ENCODE results near the gene SEC24A.
"Not testable (repeated sequence)": the region's sequence is repeated elsewhere in the genome, so short reads cannot be mapped to it uniquely, and the experiment has no call there.

SEC24A gene

GRCh38 chr5:134651531-134651930 is 2.9 kb downstream of the SEC24A start:
- DNase-seq, result no peak

DNA sequence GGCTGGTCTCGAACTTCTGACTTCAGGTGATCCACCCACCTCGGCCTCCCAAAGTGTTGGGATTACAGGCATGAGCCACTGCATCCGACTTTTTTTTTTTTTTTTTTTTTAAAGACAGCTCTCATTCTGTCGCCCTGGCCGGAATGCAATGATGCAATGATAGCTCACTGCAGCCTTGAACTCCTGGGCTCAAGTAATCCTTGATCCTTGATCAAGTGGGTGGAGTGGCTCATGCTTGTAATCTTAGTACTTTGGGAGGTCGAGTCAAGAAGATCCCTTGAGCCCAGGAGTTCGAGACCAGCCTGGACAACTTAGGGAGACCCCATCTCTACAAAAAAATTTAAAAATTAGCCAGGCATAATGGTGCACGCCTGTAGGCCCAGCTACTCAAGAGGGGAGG is 8.1 kb downstream of the SEC24A start:
- no peak for DNase-seq

- DNase-seq, result no peak
Observed at GRCh38 chr5:134659456-134659855, 10.9 kb downstream of the SEC24A start.

- DNase-seq, result no peak
Observed at GRCh38 chr5:134659922-134660321, 11.3 kb downstream of the SEC24A start.

- no peak for DNase-seq
Observed at GRCh38 chr5:134662971-134663370, 14.4 kb downstream of the SEC24A start.

GRCh38 chr5:134664448-134664847 is 15.9 kb downstream of the SEC24A start:
- DNase-seq, result no peak

- DNase-seq, result not testable (repeated sequence)
Observed at GRCh38 chr5:134673546-134673945, 25.0 kb downstream of the SEC24A start.

DNA sequence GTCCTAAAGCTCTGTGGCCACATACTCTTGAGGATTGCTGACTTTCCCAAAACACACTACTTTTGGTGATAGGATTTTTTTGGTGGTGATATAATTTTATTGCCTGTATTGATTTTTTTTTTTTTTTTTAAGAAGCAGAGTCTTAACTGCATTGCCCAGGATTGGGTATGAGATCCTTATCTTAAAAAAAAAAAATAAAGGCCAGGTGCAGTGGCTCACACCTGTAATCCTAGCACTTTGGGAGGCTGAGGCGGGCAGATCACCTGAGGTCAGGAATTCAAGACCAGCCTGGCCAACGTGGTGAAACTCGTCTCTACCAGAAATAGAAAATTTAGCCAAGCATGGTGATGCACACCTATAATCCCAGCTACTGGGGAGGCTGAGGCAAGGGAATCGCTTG is 28.8 kb downstream of the SEC24A start:
- not testable (repeated sequence) for DNase-seq

- not testable (repeated sequence) for DNase-seq
Observed at GRCh38 chr5:134690144-134690543, 41.6 kb downstream of the SEC24A start.

GRCh38 chr5:134692722-134693121 is 44.1 kb downstream of the SEC24A start:
- DNase-seq, result no peak

DNA sequence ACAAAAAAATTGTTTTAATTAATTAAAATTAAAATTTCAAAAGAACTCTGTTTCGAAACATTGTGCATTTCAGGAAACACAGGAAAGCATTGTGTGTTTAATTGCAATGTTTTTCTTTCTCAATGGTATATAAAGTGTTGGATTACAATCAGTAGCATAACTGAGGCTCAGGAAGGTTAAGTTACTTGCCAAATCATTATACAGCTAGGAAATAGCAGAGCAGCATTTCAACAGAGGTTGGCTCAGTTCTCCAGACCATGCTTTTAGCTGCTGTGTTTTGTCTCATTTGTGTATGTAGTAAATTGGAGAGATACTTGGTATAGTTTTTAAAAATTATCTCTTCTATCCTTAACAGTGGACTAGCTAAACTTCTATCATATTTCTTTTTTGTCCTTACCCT is 59.7 kb downstream of the SEC24A start:
- DNase-seq, result no peak

GRCh38 chr5:134714120-134714519 is 65.5 kb downstream of the SEC24A start:
- no peak for DNase-seq

GRCh38 chr5:134714541-134714940 is 66.0 kb downstream of the SEC24A start:
- DNase-seq, result no peak

- not testable (repeated sequence) for DNase-seq
Observed at GRCh38 chr5:134715466-134715865, 66.9 kb downstream of the SEC24A start.

- no peak for DNase-seq
Observed at GRCh38 chr5:134724872-134725271, 76.3 kb downstream of the SEC24A start.

GRCh38 chr5:134732819-134733218 is 84.2 kb downstream of the SEC24A start:
- no peak for DNase-seq

DNA sequence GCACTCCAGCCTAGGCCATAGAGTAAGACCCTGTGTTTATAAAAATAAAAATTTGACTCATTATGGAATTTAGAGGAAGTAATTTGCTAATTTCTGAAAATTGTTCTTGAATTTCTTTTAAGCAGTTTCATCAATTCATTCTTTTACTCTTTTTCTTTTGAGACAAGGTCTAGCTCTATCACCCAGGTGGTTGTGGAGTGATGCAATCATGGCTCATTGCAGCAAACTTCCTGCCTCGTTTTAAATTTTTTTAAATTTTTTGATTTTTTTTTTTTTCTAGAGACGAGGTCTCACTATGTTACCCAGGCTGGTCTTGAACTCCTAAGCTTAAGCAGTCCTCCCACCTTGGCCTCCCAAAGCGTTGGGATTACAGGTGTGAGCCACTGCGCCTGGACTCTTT is 86.7 kb downstream of the SEC24A start:
- no peak for DNase-seq

- no peak for DNase-seq
Observed at GRCh38 chr5:134736173-134736812, 87.7 kb downstream of the SEC24A start.

DNA sequence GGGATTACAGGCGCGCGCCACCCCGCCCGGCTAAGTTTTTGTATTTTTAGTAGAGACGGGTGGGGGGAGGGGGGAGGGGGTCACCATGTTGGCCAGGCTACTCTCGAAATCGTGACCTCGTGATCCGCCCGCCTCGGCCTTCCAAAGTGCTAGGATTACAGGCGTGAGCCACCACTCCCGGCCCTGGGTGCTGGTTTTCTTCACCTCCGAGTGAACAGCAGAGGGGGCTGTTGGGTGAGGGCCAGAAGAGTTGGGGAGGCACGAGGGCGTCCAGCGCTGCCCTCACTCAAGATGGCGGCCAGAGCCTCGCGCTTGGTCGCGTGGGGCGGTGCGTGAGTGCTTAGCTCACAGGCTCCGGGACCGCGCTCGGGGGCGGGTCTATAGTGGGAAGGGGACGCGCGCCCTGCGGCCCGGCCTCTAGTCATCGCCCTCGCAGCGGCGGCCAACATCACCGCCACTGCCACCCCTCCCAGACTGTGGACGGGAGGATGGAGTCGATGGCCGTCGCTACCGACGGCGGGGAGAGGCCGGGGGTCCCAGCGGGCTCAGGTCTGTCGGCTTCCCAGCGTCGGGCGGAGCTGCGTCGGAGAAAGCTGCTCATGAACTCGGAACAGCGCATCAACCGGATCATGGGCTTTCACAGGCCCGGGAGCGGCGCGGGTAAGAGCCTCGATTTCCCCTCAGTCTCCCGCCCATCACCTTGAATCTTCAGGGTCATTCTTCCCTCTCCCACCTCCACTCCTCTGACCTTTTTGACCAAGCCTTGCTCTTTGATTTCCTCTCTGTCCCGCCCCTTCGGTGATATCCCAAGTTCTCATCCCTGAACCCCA is 89.8 kb downstream of the SEC24A start, which contains the start of gene CAMLG:
TSS of gene CAMLG (plus strand) at position 416 of the 830 bp plus-strand sequence. CDS start at position 489, 73 bp downstream.
- DNase-seq, result peak; percentile 99

GRCh38 chr5:134738963-134739661 is 90.5 kb downstream of the SEC24A start:
- peak; percentile 37 for DNase-seq

DNA sequence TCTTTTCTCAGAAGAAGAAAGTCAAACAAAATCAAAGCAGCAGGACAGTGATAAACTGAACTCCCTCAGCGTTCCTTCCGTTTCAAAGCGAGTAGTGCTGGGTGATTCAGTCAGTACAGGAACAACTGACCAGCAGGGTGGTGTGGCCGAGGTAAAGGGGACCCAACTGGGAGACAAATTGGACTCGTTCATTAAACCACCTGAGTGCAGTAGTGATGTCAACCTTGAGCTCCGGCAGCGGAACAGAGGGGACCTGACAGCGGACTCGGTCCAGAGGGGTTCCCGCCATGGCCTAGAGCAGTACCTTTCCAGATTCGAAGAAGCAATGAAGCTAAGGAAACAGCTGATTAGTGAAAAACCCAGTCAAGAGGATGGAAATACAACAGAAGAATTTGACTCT is 92.5 kb downstream of the SEC24A start:
- DNase-seq, result no peak

DNA sequence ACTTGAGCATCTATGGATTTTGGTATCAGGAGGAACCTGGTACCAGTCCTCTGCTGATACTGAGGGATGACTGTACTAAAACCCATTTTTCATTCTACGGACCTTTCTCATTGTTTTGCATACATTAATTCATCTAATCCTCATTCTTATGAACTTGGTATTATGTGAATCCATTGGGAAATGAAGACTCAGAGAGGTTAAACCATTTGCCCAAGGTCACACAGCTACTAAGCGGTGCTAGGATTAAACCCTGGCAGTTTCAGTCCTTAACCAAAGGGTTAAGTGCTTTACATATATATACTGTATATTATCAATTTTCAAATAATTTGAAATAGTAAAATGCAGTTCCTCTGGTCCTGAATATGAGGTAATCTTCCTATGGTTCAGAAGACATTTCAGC is 93.5 kb downstream of the SEC24A start:
- no peak for DNase-seq

- DNase-seq, result no peak
Observed at GRCh38 chr5:134749415-134749814, 100.8 kb downstream of the SEC24A start.

DNA sequence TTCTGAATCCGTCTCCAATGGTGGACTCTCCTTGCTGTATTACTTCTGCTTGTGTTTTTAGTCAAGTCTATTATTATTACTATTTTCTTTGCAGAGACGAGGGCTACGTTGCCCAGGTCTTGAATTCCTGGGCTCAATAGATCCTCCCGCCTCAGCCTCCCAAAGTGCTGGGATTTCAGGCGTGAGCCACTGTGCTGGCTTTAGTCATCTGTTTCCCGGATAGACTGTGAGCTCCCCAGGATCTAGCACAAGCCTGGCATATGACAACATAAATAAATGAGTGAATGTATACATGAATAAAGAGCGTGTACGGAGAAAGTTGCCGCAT is 109.6 kb downstream of the SEC24A start:
- no peak for DNase-seq

Data from stimulated activated CD4-positive, alpha-beta T cell treated with anti-CD3 and anti-CD28 coated beads, Interleukin-15, amount 100 ng/mL, for 24 hours (primary cell).